WTC11 (cell line): ENCODE results near the gene GABRQ. TPM values are rescaled to one million over a fixed set of nuclear protein-coding genes. Genes with fewer than 3 reads are reported as not detected.

Experiments used
- ATAC-seq: fragments of 200-7000 bp; cut with Tn5 transposase; 2 replicates; pipeline ENCODE4 v1.10.0; 2021; ENCODE audit warnings: mild to moderate bottlenecking, moderate library complexity
- CTCF ChIA-PET: fragments of 300-600 bp; sonication (Branson Sonifier 250); formaldehyde crosslinking; loops from one replicate; lab custom pipeline; 2021; ENCODE audit warnings: antibody characterized with exemption; lab: Charles Lee
- POLR2A ChIA-PET: fragments of 350-600 bp; sonication (Branson Sonifier 250); formaldehyde crosslinking; loops from one replicate; lab custom pipeline; 2021; ENCODE audit warnings: antibody characterized with exemption; lab: Charles Lee
- DNase-seq: peaks from one replicate; pipeline ENCODE4 v3.0.0; 2021; ENCODE audit warnings: low spot score
- H3K27ac Mint-ChIP-seq: 2 replicates; pipeline ENCODE4 v1.8.0; 2021; ENCODE audit warnings: mixed read lengths
- H3K27me3 Mint-ChIP-seq: 2 replicates; pipeline ENCODE4 v1.8.0; 2021; ENCODE audit warnings: low read depth, mild to moderate bottlenecking, moderate library complexity, mixed read lengths
- H3K36me3 Mint-ChIP-seq: 2 replicates; pipeline ENCODE4 v1.8.0; 2021; ENCODE audit warnings: mixed read lengths
- H3K4me1 Mint-ChIP-seq: 2 replicates; pipeline ENCODE4 v1.8.0; 2022; ENCODE audit warnings: mixed read lengths
- H3K4me3 Mint-ChIP-seq: 2 replicates; pipeline ENCODE4 v1.8.0; 2021; ENCODE audit warnings: mild to moderate bottlenecking, moderate library complexity, mixed read lengths
- H3K9me3 Mint-ChIP-seq: 2 replicates; pipeline ENCODE4 v1.8.0; 2021; ENCODE audit warnings: mixed read lengths
- AR ChIP-seq: fragments of 250-450 bp; sonication (Bioruptor Pico); IDR thresholded peaks from 2 replicates; pipeline ENCODE4 v1.9.0; 2021; ENCODE audit warnings: mild to moderate bottlenecking
- ATF3 ChIP-seq: sonication (generic); formaldehyde crosslinking; conservative IDR thresholded peaks from 2 replicates; pipeline ENCODE4 v1.8.1; 2022; ENCODE audit warnings: mild to moderate bottlenecking, missing genetic modification reagents
- ELF4 ChIP-seq: sonication (generic); formaldehyde crosslinking; IDR thresholded peaks from 2 replicates; pipeline ENCODE4 v1.8.1; 2022; ENCODE audit warnings: low read depth, mild to moderate bottlenecking, moderate library complexity, missing genetic modification reagents
- EMX1 ChIP-seq: fragments of 250-450 bp; sonication (Bioruptor Pico); IDR thresholded peaks from 2 replicates; pipeline ENCODE4 v1.8.0; 2021; ENCODE audit warnings: mild to moderate bottlenecking
- FOXJ3 ChIP-seq: sonication (generic); formaldehyde crosslinking; IDR thresholded peaks from 2 replicates; pipeline ENCODE4 v1.9.0; 2021; ENCODE audit warnings: missing genetic modification reagents, mild to moderate bottlenecking, borderline replicate concordance
- FOXK1 ChIP-seq: sonication (generic); formaldehyde crosslinking; IDR thresholded peaks from 2 replicates; pipeline ENCODE4 v1.8.0; 2022; ENCODE audit warnings: mild to moderate bottlenecking, moderate library complexity, missing genetic modification reagents
- GRHL2 ChIP-seq: fragments of 250-450 bp; sonication (Bioruptor Pico); IDR thresholded peaks from 2 replicates; pipeline ENCODE4 v1.8.0; 2022; ENCODE audit warnings: mild to moderate bottlenecking, moderate library complexity; ENCODE audit not compliant: insufficient replicate concordance, severe bottlenecking
- HMGA2 ChIP-seq: fragments of 250-450 bp; sonication (Bioruptor Pico); IDR thresholded peaks from 2 replicates; pipeline ENCODE4 v1.4.0; 2021; ENCODE audit warnings: mild to moderate bottlenecking, moderate library complexity
- HMGXB4 ChIP-seq: sonication (generic); formaldehyde crosslinking; IDR thresholded peaks from 2 replicates; pipeline ENCODE4 v1.8.1; 2023; ENCODE audit warnings: mild to moderate bottlenecking, moderate library complexity, missing genetic modification reagents
- NFE2L1 ChIP-seq: sonication (generic); formaldehyde crosslinking; IDR thresholded peaks from 2 replicates; pipeline ENCODE4 v1.8.1; 2023; ENCODE audit warnings: missing genetic modification reagents
- PRRX2 ChIP-seq: fragments of 250-450 bp; sonication (Bioruptor Pico); IDR thresholded peaks from 2 replicates; pipeline ENCODE4 v1.8.0; 2021; ENCODE audit warnings: mild to moderate bottlenecking
- RELA ChIP-seq: sonication (generic); formaldehyde crosslinking; IDR thresholded peaks from 2 replicates; pipeline ENCODE4 v1.8.1; 2022; ENCODE audit warnings: missing genetic modification reagents, mild to moderate bottlenecking, borderline replicate concordance
- SMAD3 ChIP-seq: sonication (generic); formaldehyde crosslinking; IDR thresholded peaks from 2 replicates; pipeline ENCODE4 v1.8.0; 2022; ENCODE audit warnings: missing genetic modification reagents, mild to moderate bottlenecking, borderline replicate concordance
- SP1 ChIP-seq: sonication (generic); formaldehyde crosslinking; conservative IDR thresholded peaks from 2 replicates; pipeline ENCODE4 v1.8.1; 2022; ENCODE audit warnings: missing genetic modification reagents
- TEAD1 ChIP-seq: sonication (generic); formaldehyde crosslinking; IDR thresholded peaks from 2 replicates; pipeline ENCODE4 v1.8.0; 2022; ENCODE audit warnings: mild to moderate bottlenecking, missing genetic modification reagents
- ZNF121 ChIP-seq: sonication (generic); formaldehyde crosslinking; IDR thresholded peaks from 2 replicates; pipeline ENCODE4 v1.8.0; 2023; ENCODE audit warnings: missing genetic modification reagents
- ZNF219 ChIP-seq: sonication (generic); formaldehyde crosslinking; IDR thresholded peaks from 2 replicates; pipeline ENCODE4 v1.8.0; 2023; ENCODE audit warnings: missing genetic modification reagents, mild to moderate bottlenecking, borderline replicate concordance
- ZNF263 ChIP-seq: sonication (generic); formaldehyde crosslinking; IDR thresholded peaks from 2 replicates; pipeline ENCODE4 v1.8.1; 2022; ENCODE audit warnings: low read depth, mild to moderate bottlenecking, moderate library complexity, missing genetic modification reagents
- ZNF416 ChIP-seq: fragments of 250-450 bp; sonication (Bioruptor Pico); IDR thresholded peaks from 2 replicates; pipeline ENCODE4 v1.9.0; 2021; ENCODE audit warnings: mild to moderate bottlenecking, inconsistent platforms
- total RNA-seq: library from RNA; stranded (reverse); gene quantifications from 3 replicates; pipeline ENCODE4 v1.2.3, GENCODE V29; 2021

Gene GABRQ
- total RNA-seq, 1 experiment from 2014 or later: 8.6 TPM

- ChIA-PET POLR2A (interaction anchor here (0.6 kb wide), 1 partner anchor 1264 kb away, joined by 4 read pairs; no protein-coding TSS in a partner anchor), CTCF (interaction anchor here (0.6 to 4.2 kb wide), 12 partner anchors 8 to 915 kb away, joined by 3 to 65 read pairs (median 5); partner anchors contain the start of genes CETN2 and NSDHL)
- Mint-ChIP-seq H3K4me3 (0 out of 2 replicates have a peak overlapping the region, but pooled peaks have one; percentile 58), H3K4me1 (peaks cover 50% of the 10 kb centered on the region), H3K9me3 (no peaks in the 10 kb centered on the region), H3K27me3 (peaks cover 21% of the 10 kb centered on the region), H3K36me3 (no peaks in the 10 kb centered on the region), H3K27ac (no peak overlapping the region)
- DNase-seq (no peak), ATAC-seq (no peak)
- no peak for TF ChIP-seq ZNF219 (CRISPR knock-in tag)
- TF ChIP-seq ZNF416 (CRISPR knock-in tag): no peak
- no peak for TF ChIP-seq SMAD3 (CRISPR knock-in tag)
- no peak for TF ChIP-seq PRRX2 (CRISPR knock-in tag)
- TF ChIP-seq ZNF263 (CRISPR knock-in tag): no peak
- no peak for TF ChIP-seq ELF4 (CRISPR knock-in tag)
- no peak for TF ChIP-seq RELA
- no peak for TF ChIP-seq FOXJ3 (CRISPR knock-in tag)
- no peak for TF ChIP-seq NFE2L1 (CRISPR knock-in tag)
- TF ChIP-seq ATF3 (CRISPR knock-in tag): no peak
- no peak for TF ChIP-seq HMGA2 (CRISPR knock-in tag)
- no peak for TF ChIP-seq SP1 (CRISPR knock-in tag)
- TF ChIP-seq AR (CRISPR knock-in tag): no peak
- TF ChIP-seq TEAD1: no peak
- no peak for TF ChIP-seq EMX1
- no peak for TF ChIP-seq GRHL2
Measured at GRCh38 chrX:152640034-152640818, 2.5 kb downstream of the GABRQ start.

- peak; percentile 44 for DNase-seq
- CTCF ChIA-PET: interaction anchor here (0.7 to 4.2 kb wide), 17 partner anchors 9 to 927 kb away, joined by 3 to 65 read pairs (median 5); partner anchors contain the start of genes CETN2 and NSDHL
- Mint-ChIP-seq H3K36me3 (no peaks in the 10 kb centered on the region; the same call in 1 of the 2 replicates), H3K27ac (peak overlapping the region; percentile 89), H3K9me3 (no peaks in the 10 kb centered on the region), H3K27me3 (peaks cover 18% of the 10 kb centered on the region), H3K4me3 (peak overlapping the region; percentile 58), H3K4me1 (peaks cover 43% of the 10 kb centered on the region)
- ATAC-seq: peak; percentile 53
- TF ChIP-seq FOXK1 (CRISPR knock-in tag) (0 out of 2 replicates have a peak, but pooled peaks have one; percentile 50), ZNF219 (CRISPR knock-in tag) (no peak)
- POLR2A ChIA-PET: no interaction called here
Measured at GRCh38 chrX:152641256-152641875, 3.7 kb downstream of the GABRQ start.

GRCh38 chrX:152641996-152642395 is 4.3 kb downstream of the GABRQ start:
- no peak overlapping the region for H3K4me3 Mint-ChIP-seq
- CTCF ChIA-PET: interaction anchor here (0.6 to 4.2 kb wide), 16 partner anchors 10 to 928 kb away, joined by 3 to 65 read pairs (median 5); no protein-coding TSS in a partner anchor
- POLR2A ChIA-PET: no interaction called here
- peaks cover 16% of the 10 kb centered on the region for H3K27me3 Mint-ChIP-seq
- H3K27ac Mint-ChIP-seq: no peak overlapping the region
- peaks cover 41% of the 10 kb centered on the region for H3K4me1 Mint-ChIP-seq
- ATAC-seq: peak; percentile 33
- no peaks in the 10 kb centered on the region for H3K9me3 Mint-ChIP-seq
- H3K36me3 Mint-ChIP-seq: peaks cover 4% of the 10 kb centered on the region
- peak; percentile 21 for DNase-seq
- no peak for TF ChIP-seq HMGXB4 (CRISPR knock-in tag)
- peak; percentile 85 for TF ChIP-seq ZNF121
